Measurements from ENCODE around the gene TTN.

TTN gene

DNA sequence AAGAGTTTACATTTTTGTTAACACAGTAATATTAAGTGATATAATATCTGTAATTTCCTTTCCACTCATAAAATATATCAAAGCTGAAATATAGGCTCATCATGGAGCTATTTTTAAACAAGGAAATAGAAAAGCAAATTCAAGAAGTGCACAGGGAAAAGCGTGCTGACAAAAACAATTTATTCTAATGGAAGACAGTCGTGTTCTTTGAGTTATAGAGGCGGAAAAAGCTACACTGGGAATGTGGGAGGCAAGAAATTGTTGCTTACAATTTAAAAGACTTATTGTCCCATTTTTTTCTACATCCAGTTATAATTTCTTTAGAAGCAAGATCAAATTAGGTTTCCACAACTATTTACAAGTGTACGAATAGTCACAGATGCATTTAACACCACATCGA is 3.2 kb upstream of the TTN start:
- no peak for DNase-seq

- no peak for DNase-seq
Measured at GRCh38 chr2:178806543-178806942, 680 bp downstream of the TTN start.

DNA sequence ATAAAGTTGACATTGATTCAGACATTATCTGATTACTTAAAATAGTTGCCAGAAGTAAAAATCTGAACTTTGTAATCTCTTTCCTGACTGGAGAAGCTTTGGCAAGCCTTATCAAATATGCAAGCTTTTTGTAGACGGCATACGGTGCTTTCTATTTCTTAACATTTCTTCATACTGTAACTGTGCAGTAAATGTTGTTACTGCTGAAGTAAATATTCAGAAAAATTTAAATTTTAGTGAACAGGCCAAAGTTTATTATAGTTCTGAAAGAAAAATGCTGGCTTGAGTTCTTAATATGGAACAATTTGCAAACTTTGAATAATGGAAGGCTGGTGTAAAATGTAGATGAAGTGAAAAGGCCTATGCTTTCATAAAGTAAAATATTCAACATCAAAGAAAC is 1.8 kb downstream of the TTN start:
- DNase-seq: no peak

DNA sequence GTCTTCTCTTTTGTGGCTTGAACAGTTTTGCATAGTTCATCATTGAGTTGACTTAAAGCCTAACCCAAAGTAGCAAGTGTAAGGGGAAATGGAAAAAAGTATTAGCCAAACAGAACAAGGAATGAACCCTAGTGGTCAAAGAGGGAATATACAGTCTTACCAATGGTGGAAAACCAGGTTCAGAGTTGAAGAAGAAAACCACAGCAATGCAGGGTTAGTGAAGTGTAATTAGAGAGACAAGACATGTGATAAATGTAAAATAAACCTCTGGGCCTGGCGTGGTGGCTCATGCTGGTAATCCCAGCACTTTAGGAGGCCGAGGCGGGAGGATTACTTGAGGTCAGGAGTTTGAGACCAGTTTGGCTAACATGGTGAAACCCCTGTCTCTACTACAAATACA is 2.4 kb downstream of the TTN start:
- DNase-seq: no peak

- no peak for DNase-seq
Measured at GRCh38 chr2:178800510-178800909, 6.7 kb downstream of the TTN start.

DNA sequence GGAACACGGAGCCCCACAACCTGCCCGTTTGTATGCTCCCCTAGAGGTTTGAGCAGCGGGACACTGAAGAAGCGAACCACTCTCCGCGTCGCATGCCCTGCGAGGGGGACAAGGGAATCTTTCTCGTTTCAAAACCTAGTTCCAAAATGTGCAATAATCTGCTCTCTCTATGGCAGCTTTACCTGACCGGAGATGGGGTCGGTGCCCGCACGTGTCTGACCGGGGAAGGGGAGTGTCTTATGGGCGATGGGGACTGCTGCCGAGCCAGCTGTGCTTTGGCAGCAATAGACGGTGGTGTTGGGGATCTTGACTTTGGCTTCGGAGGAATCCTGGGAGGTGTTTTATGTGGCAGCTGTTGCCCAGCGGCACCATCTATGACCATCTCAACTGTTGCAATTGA is 7.9 kb downstream of the TTN start:
- DNase-seq: no peak

DNA sequence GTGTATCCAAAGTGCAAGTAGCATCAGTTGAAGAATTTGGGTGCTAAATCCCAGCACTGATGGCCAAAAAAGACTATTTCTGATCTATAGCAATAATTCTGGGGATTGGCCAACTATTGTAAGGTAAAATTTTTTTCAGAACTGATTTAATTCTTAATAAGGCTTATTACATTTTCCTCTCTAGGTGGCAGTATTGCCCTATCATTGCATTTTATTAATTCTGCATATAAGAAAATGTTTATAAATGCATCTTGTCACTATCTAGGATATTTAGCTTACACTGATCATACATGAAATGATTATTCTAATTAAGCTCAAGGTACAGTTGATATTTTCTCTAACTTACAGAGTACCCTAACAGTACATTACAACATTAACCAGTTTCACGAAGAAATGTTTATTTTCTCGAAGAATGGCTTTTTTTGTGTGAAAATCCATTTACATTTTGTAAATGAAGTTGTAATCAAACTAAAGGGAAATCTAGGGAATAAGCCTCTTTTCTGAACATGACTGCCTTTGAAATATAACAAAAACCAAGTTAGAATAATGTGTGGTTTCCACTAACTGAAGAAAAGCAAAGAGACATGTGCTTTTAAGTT is 11.0 kb downstream of the TTN start:
- DNase-seq: no peak

DNA sequence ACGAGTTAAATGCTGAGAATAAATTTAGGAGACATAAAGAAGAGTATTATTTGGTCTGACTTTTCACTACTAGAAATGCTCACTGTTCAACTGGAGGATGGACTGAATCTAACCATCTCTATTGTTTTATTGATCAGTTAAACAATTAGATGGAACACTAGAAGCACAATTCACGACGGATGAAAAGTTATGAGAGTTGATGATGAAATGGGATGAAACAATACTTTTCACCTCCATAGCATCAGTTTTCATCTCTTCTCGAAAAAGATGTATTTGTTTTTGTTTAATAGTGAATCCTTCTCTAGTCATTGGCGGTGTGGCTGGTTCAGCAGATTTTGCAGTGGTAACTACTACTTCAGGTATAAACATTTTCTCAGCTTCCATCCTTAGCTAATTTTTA is 19.3 kb downstream of the TTN start:
- no peak for DNase-seq

DNA sequence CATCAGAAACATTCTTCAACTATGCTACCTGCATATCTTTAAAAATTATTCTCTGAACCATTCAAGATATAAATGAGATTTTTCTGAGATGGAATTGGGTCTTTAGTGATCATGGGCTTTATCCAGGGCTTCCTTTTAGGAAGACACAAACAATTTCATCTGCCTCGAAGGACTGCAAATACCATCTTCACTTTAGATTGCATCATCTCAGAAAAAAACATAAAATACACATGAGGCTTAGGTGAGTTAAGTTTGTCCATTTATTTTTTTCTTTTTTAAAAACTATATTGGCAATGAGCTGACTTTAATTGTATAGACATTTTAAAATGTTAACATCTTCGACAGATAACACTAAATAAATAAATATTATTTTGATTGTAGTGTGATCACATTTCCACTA is 20.1 kb downstream of the TTN start:
- DNase-seq: no peak

GRCh38 chr2:178783889-178784288 is 23.3 kb downstream of the TTN start:
- DNase-seq: no peak

- DNase-seq: no peak
Measured at GRCh38 chr2:178782236-178782635, 25.0 kb downstream of the TTN start.

DNA sequence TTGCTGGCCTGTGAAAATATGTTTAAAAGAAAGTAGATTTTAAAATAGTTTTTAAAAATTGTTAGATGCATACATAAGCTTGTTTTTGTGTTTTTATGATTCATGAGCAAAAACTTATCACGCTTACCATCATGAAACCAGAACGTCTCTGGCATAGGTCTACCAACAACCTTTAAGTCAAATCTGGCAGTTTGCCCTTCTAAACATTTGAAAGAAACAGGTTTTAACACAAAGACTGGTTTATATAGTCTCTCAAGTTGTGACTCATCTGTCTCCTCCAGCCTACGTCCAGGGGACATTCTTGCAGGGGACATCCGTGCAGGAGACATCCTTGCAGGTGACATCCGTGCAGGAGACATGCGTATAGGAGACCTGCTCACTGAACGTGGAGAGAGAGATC is 29.6 kb downstream of the TTN start:
- DNase-seq: no peak

DNA sequence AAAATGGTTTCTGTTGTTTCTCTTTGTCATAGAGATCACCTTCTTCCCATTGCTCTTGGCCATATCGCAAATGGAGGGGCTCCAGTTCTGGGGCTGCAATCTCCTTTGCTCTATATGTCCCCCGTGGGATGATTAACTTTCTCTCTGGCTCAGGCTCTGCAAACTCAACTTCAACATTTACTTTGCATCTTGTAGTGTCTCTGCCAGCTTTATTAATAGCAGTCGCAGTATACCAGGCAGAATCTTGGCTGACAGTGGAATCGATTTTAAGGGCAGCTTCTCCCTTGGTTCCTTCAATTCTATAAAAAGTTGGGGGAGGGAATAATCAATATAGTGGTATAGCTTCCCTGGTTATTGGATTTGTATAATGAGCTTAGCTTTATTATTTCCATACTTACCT is 30.5 kb downstream of the TTN start:
- no peak for DNase-seq

DNA sequence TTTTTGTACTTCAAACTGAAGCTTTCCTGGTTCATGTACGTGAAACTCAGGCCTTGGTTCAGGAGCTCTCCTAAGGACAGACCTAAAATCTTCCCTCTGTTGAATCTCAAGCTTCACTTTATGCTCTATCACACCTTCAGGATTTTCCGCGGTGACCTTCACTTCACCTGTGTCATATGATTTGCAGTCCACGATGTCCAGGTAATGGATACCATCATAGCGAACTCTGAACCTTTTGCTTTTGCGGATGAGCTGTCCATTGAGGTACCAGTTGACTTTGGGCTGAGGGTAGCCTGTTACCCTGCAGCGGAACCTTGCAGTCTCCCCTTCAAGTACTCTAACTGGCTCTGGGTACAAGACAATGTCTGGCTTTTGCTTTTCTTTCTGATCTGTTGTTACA is 31.2 kb downstream of the TTN start:
- DNase-seq: no peak

DNA sequence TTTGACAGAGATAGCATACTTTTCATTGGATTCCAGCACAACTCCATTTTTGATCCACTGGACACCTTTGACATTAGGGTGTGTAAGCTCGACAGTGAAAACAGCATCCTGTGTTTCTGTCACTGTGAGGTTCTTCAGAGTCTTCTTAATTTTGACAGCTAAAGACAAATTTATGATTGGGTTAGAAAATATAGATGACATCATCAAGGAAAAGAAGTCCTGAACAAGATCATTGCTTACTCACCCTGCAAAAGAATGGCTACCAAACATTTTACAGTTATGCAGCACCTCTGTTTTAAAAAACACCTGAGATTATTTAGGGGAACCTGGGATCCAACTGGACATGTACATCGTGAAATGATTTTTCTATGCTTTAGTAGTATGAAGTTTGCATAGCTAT is 36.7 kb downstream of the TTN start:
- no peak for DNase-seq

- DNase-seq: no peak
Measured at GRCh38 chr2:178767094-178768060, 39.8 kb downstream of the TTN start.

GRCh38 chr2:178764097-178764496 is 43.1 kb downstream of the TTN start:
- DNase-seq: no peak

DNA sequence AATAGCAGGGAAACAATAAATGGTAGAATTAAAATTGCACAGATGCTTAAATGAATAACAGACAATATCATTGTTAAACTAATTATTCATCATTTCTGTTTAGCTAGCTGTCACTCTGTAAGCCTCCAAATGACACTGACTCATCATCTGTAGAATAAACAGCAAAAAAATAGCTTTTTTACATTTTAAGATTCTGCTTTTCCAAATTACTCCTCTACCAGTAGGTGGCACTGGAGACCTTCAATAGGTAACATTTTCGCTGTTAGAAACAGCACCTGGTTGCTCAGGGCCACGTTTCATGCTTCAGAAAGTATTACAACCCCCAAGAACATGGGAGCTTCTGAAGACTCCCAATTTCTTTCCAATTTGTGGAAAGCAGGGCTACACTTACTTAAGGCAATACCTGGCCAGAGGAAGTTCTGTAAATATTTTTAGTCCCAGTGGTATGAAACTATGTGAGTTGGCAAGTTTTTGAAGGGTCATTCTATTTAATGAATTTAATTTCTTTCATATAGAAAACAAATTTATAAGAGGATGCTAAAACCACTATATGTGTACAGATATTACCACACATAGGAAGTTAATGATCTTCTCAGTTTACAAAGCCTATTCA is 45.4 kb downstream of the TTN start:
- no peak for DNase-seq

- no peak for DNase-seq
Measured at GRCh38 chr2:178756843-178757242, 50.4 kb downstream of the TTN start.

DNA sequence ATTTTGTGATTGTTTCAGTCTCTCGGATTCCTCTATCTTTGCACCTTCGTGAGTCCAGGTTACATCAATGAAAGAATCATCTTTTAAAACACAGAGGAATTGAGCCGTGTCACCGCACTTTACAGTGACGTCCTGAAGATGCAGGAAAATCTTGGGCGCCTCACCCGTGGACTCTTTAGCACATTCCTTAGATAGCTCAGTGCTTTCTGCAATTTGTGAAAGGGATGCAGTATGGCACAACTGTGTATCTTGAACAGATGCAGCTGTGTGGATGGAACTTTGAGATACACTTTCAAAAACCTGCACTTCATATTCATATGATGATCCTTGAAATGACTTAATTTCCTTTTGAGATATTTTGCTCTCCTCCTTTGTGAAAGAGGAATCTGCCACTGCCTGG is 50.9 kb downstream of the TTN start:
- DNase-seq: no peak

DNA sequence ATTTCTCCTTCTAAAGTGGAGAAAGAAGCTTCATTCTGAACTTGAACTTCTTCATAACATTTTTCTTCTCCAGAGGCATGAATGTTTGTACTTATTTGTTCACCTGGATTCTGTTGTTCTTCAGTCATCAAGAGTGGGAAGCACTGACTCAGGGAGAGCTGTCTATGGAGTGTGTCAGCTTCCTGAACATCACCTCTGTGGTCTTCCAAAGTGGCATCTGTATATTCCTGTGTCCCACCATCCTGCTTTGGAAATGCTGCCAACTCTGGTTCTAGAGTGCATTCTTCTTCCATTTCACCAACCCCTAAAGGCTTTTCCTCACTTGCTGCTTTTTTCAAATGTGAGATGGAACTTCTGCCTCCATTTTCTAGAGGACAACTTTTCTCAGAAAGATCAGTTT is 59.5 kb downstream of the TTN start:
- DNase-seq: no peak

- DNase-seq: no peak
Measured at GRCh38 chr2:178734518-178734917, 72.7 kb downstream of the TTN start.

- no peak for DNase-seq
Measured at GRCh38 chr2:178733975-178734374, 73.2 kb downstream of the TTN start.

GRCh38 chr2:178732913-178733312 is 74.3 kb downstream of the TTN start:
- no peak for DNase-seq
